OCI-LY7 (cell line): ENCODE results near the gene TMEM169. TPM values are rescaled to one million over a fixed set of nuclear protein-coding genes. Genes with fewer than 3 reads are reported as not detected.

ENCODE experiments used
- BruUV-seq: library from RNA; stranded (reverse); fragments of 400-500 nt; replicated peaks from 2 replicates; lab custom pipeline; 2021; lab: Mats Ljungman, UMichigan
- CTCF ChIA-PET: fragments of 300-600 bp; sonication (Branson Sonifier 250); formaldehyde crosslinking; loops from one replicate; lab custom pipeline; 2022; ENCODE audit warnings: antibody characterized with exemption; ENCODE audit not compliant: unreplicated experiment; lab: Charles Lee
- POLR2A ChIA-PET: fragments of 300-600 bp; sonication (Branson Sonifier 250); formaldehyde crosslinking; loops from one replicate; lab custom pipeline; 2022; ENCODE audit warnings: antibody characterized with exemption; lab: Charles Lee
- DNase-seq: peaks from one replicate; pipeline ENCODE4 v3.0.0-alpha.2; 2015; ENCODE audit warnings: low spot score
- H2AFZ ChIP-seq: fragments of 200-600 bp; sonication (generic), shearing (Covaris generic); 2 replicates; pipeline ENCODE4 v1.6.1; 2014; ENCODE audit warnings: mild to moderate bottlenecking, antibody characterized with exemption, low read length, moderate library complexity
- H3K27ac ChIP-seq: fragments of 200-600 bp; sonication (generic); 2 replicates; pipeline ENCODE4 v1.5.1; 2014; ENCODE audit warnings: mixed run types, low read depth, mild to moderate bottlenecking, moderate library complexity, low read length, inconsistent platforms; ENCODE audit not compliant: poor library complexity, severe bottlenecking
- H3K36me3 ChIP-seq: fragments of 200-600 bp; sonication (generic); 2 replicates; pipeline ENCODE4 v1.6.1; 2014; ENCODE audit warnings: mild to moderate bottlenecking, antibody characterized with exemption, low read length, moderate library complexity, mixed read lengths; ENCODE audit not compliant: insufficient read depth
- H3K4me1 ChIP-seq: fragments of 200-600 bp; sonication (generic); 2 replicates; pipeline ENCODE4 v1.5.1; 2014; ENCODE audit warnings: mild to moderate bottlenecking, low read length; ENCODE audit not compliant: insufficient read depth, poor library complexity, severe bottlenecking
- H3K4me2 ChIP-seq: fragments of 200-600 bp; sonication (generic); 2 replicates; pipeline ENCODE4 v1.6.1; 2014; ENCODE audit warnings: mild to moderate bottlenecking, low read length
- H3K4me3 ChIP-seq: fragments of 200-600 bp; sonication (generic); 2 replicates; pipeline ENCODE4 v1.5.1; 2014; ENCODE audit warnings: mild to moderate bottlenecking, low read depth, low read length; ENCODE audit not compliant: poor library complexity, severe bottlenecking
- H3K79me2 ChIP-seq: fragments of 200-600 bp; sonication (generic); 2 replicates; pipeline ENCODE4 v1.6.1; 2016; ENCODE audit warnings: low read depth, mild to moderate bottlenecking, low read length, moderate library complexity, mixed read lengths; ENCODE audit not compliant: insufficient read depth
- H3K9me2 ChIP-seq: fragments of 200-600 bp; sonication (generic); 2 replicates; pipeline ENCODE4 v1.6.1; 2016; ENCODE audit warnings: mild to moderate bottlenecking, low read length, mixed read lengths; ENCODE audit not compliant: insufficient read depth
- H3K9me3 ChIP-seq: fragments of 200-600 bp; sonication (generic); 2 replicates; pipeline ENCODE4 v1.6.1; 2014; ENCODE audit warnings: mild to moderate bottlenecking, mixed run types, low read length, mixed read lengths
- H4K20me1 ChIP-seq: fragments of 200-600 bp; sonication (generic); 2 replicates; pipeline ENCODE4 v1.6.1; 2014; ENCODE audit warnings: mild to moderate bottlenecking, antibody characterized with exemption, low read length, moderate library complexity, mixed read lengths; ENCODE audit not compliant: insufficient read depth
- EZH2phosphoT487 ChIP-seq: fragments of 200-600 bp; sonication (generic); IDR thresholded peaks from 2 replicates; pipeline ENCODE4 v1.6.1; 2018; ENCODE audit warnings: low read depth, borderline replicate concordance, mild to moderate bottlenecking, mixed run types, antibody characterized with exemption, low read length, moderate library complexity, mixed read lengths
- intact Hi-C: fragments of 100-400 bp; cut with micrococcal nuclease; formaldehyde crosslinking; loops from one replicate; pipeline ENCODE4 v1.10.0; 2022; ENCODE audit not compliant: unreplicated experiment
- total RNA-seq, 2 experiments: library from RNA; depleted of rRNA in 1 of 2; stranded (reverse); fragments of >200 nt in 1 of 2; shearing (Covaris generic) in 1 of 2; gene quantifications; 2 replicates each; pipeline ENCODE4 v1.2.3, GENCODE V29; 2014 to 2022
- TF ChIP-seq, protein P1 (sequence below): fragments of 200-600 bp; sonication (generic); conservative IDR thresholded peaks from 2 replicates; pipeline ENCODE4 v1.5.1; 2014; ENCODE audit warnings: mild to moderate bottlenecking, antibody characterized with exemption, low read length, moderate library complexity, mixed read lengths

TMEM169 gene
- total RNA-seq, 2 experiments from 2014 or later: 0.09 to 0.42 TPM

DNA sequence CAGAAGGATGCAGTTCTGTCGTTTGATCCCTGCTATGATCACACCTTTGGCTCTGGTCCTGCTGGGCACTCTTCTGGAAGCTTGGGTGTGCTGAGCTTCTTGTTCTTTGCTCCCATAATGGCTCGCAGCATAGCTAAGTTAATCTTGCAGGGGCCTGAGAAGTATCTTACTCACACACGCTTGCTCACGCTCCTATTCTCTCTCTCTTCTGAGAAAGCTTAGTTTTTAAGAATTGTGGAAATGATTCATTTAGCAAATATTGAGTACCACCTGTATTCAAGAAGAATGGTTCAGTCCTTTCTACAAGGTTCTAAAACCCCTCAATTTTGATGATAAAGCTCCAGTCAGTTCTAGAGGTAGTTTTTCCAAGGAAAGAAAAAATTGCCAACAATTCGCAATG, 68.0 kb downstream of the TMEM169 start:
- no peaks in the 10 kb centered on the region; the same call in 1 of the 2 replicates for H3K79me2 ChIP-seq
- H3K4me3 ChIP-seq: no peak overlapping the region
- POLR2A ChIA-PET: interaction anchor here (2.4 kb wide), 1 partner anchor 15 kb away, joined by 9 read pairs; no protein-coding TSS in a partner anchor
- no peak overlapping the region for H3K4me2 ChIP-seq
- H3K9me3 ChIP-seq: no peaks in the 10 kb centered on the region
- H3K9me2 ChIP-seq: no peaks in the 10 kb centered on the region
- H3K4me1 ChIP-seq: no peaks in the 10 kb centered on the region
- H4K20me1 ChIP-seq: peaks cover 8% of the 10 kb centered on the region; the same call in 1 of the 2 replicates
- CTCF ChIA-PET: interaction anchor here (0.5 kb wide), 1 partner anchor 88 kb away, joined by 5 read pairs; no protein-coding TSS in a partner anchor
- peaks cover 100% of the 10 kb centered on the region for H3K36me3 ChIP-seq
- H2AFZ ChIP-seq: no peak overlapping the region
- TF ChIP-seq, protein P1, sequence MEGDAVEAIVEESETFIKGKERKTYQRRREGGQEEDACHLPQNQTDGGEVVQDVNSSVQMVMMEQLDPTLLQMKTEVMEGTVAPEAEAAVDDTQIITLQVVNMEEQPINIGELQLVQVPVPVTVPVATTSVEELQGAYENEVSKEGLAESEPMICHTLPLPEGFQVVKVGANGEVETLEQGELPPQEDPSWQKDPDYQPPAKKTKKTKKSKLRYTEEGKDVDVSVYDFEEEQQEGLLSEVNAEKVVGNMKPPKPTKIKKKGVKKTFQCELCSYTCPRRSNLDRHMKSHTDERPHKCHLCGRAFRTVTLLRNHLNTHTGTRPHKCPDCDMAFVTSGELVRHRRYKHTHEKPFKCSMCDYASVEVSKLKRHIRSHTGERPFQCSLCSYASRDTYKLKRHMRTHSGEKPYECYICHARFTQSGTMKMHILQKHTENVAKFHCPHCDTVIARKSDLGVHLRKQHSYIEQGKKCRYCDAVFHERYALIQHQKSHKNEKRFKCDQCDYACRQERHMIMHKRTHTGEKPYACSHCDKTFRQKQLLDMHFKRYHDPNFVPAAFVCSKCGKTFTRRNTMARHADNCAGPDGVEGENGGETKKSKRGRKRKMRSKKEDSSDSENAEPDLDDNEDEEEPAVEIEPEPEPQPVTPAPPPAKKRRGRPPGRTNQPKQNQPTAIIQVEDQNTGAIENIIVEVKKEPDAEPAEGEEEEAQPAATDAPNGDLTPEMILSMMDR: no peak
- TF ChIP-seq EZH2phosphoT487: no peak
- DNase-seq: no peak
- H3K27ac ChIP-seq: no peak overlapping the region
- no TSS peak for BruUV-seq
- intact Hi-C loops: no loop called here

DNA sequence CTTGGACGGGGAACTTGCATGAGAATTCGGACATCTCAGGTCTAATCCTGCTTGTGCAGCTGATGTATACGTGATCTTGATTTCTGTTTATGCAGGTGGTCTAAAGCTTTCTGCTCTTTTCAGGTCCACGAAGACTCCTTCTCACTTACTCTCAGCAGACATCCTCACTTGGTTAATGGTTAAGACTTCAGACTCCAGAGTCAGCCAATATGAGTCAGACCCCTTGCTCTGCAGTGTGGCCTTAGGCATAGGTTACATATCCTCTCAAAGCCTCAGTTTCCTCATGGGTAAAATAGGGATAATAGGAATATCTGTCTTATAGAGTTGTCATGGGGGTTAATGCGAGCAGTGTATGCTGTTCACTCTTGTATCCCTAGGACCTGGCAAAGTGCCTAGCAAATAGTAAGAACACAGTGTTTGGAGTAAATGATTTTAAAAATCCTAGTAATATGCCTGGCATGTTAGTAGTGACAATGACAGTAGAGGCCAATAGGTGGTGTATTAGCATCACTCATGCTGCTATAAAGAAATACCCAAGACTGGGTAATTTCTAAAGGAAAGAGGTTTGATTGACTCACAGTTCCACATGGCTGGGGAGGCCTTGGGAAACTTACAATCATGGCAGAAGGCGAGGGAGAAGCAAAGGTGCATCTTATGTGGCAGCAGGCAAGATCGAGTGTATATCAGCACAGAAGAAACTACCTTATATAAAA, 69.8 kb downstream of the TMEM169 start:
- no peaks in the 10 kb centered on the region for H3K9me3 ChIP-seq
- no peak overlapping the region for H3K27ac ChIP-seq
- H3K4me3 ChIP-seq: no peak overlapping the region
- 0 out of 2 replicates have a peak, but pooled peaks cover 4% of the 10 kb centered on the region for H4K20me1 ChIP-seq
- ChIA-PET POLR2A (interaction anchor here (0.6 kb wide), 1 partner anchor 16 kb away, joined by 3 read pairs; no protein-coding TSS in a partner anchor), CTCF (no interaction called here)
- no peaks in the 10 kb centered on the region; the same call in 1 of the 2 replicates for H3K79me2 ChIP-seq
- BruUV-seq: no TSS peak
- H2AFZ ChIP-seq: no peak overlapping the region
- no peak for TF ChIP-seq EZH2phosphoT487
- TF ChIP-seq, protein P1: no peak
- intact Hi-C loops: no loop called here
- no peaks in the 10 kb centered on the region for H3K9me2 ChIP-seq
- H3K4me1 ChIP-seq: no peaks in the 10 kb centered on the region
- H3K36me3 ChIP-seq: peaks cover 100% of the 10 kb centered on the region
- no peak for DNase-seq
- H3K4me2 ChIP-seq: no peak overlapping the region

Other genes starting within 250 kb of the TMEM169 start
- 9.3 and 10.8 TPM in 2 replicates for gene MREG, start 68.4 kb upstream of the TMEM169 start, total RNA-seq (2014; rRNA removed; shearing (Covaris generic))
- 5.3 and 5.6 TPM in 2 replicates for gene MREG, start 68.4 kb upstream of the TMEM169 start, total RNA-seq (2022)
- 2.3 and 7.3 TPM in 2 replicates for gene PECR, start 110 bp upstream of the TMEM169 start, total RNA-seq (2014; rRNA removed; shearing (Covaris generic))
- 5.3 and 5.7 TPM in 2 replicates for gene PECR, start 110 bp upstream of the TMEM169 start, total RNA-seq (2022)
- 174 and 180 TPM in 2 replicates for gene XRCC5, start 27.4 kb downstream of the TMEM169 start, total RNA-seq (2014; rRNA removed; shearing (Covaris generic))
- 294 and 344 TPM in 2 replicates for gene XRCC5, start 27.4 kb downstream of the TMEM169 start, total RNA-seq (2022)